OCI-LY3 (cell line): ENCODE results near the gene ANKRD44.

Experiments
- H2AFZ ChIP-seq: fragments of 200-600, 300-600 bp; shearing (Covaris generic); 2 replicates; pipeline ENCODE4 v1.6.0; 2014; ENCODE audit warnings: antibody characterized with exemption, low read depth, low read length
- H3K27ac ChIP-seq: fragments of 200-600, 300-600 bp; sonication (generic); 2 replicates; pipeline ENCODE4 v1.5.1; 2014; ENCODE audit warnings: mild to moderate bottlenecking, low read length, moderate library complexity, mixed read lengths
- H3K27me3 ChIP-seq: fragments of 200-600, 300-600 bp; sonication (generic); 2 replicates; pipeline ENCODE4 v1.6.1; 2014; ENCODE audit warnings: low read depth, low read length, mixed read lengths
- H3K36me3 ChIP-seq: fragments of 200-600, 300-600 bp; sonication (generic); replicated peaks from 2 replicates; pipeline ENCODE3; 2014; ENCODE audit warnings: low read depth, low read length, mixed read lengths
- H3K4me1 ChIP-seq: fragments of 300-600, 200-600 bp; sonication (generic); 2 replicates; pipeline ENCODE4 v1.6.1; 2014; ENCODE audit warnings: low read length, mixed read lengths
- H3K4me2 ChIP-seq: fragments of 200-600, 300-600 bp; sonication (generic); 2 replicates; pipeline ENCODE4 v1.6.1; 2014; ENCODE audit warnings: low read length, mixed read lengths
- H3K4me3 ChIP-seq: fragments of 300-600, 200-600 bp; sonication (generic); 2 replicates; pipeline ENCODE4 v1.5.1; 2014; ENCODE audit warnings: antibody characterized with exemption, mild to moderate bottlenecking, low read length, moderate library complexity
- H3K79me2 ChIP-seq: fragments of 300-600, 200-600 bp; shearing (Covaris generic); 2 replicates; pipeline ENCODE4 v1.6.1; 2014; ENCODE audit warnings: mild to moderate bottlenecking, low read length, mixed read lengths
- H3K9ac ChIP-seq: fragments of 300-600, 200-600 bp; shearing (Covaris generic); 2 replicates; pipeline ENCODE4 v1.6.0; 2014; ENCODE audit warnings: mild to moderate bottlenecking, low read length, moderate library complexity
- H3K9me3 ChIP-seq: fragments of 200-600, 300-600 bp; shearing (Covaris generic); 2 replicates; pipeline ENCODE4 v1.6.1; 2014; ENCODE audit warnings: low read length, mixed read lengths; ENCODE audit not compliant: insufficient read depth
- H4K20me1 ChIP-seq: fragments of 200-600, 300-600 bp; sonication (generic); 2 replicates; pipeline ENCODE4 v1.6.1; 2016; ENCODE audit warnings: low read length, mixed read lengths; ENCODE audit not compliant: insufficient read depth
- CTCF ChIP-seq: fragments of 200-600, 300-600 bp; sonication (generic); IDR thresholded peaks from 2 replicates; pipeline ENCODE4 v1.5.1; 2014; ENCODE audit warnings: antibody characterized with exemption, low read length, low read depth
- EZH2phosphoT487 ChIP-seq: fragments of 200-600 bp; shearing (Covaris generic); IDR thresholded peaks from 2 replicates; pipeline ENCODE4 v1.6.1; 2018; ENCODE audit warnings: antibody characterized with exemption, mixed run types, low read depth

Gene ANKRD44

GRCh38 chr2:197171582-197171981 lies 139.0 kb downstream of the ANKRD44 start:
- Histone ChIP-seq H3K9ac (no peak overlapping the region), H4K20me1 (no peaks in the 10 kb centered on the region), H3K27me3 (no peaks in the 10 kb centered on the region), H3K4me2 (no peak overlapping the region), H3K79me2 (no peaks in the 10 kb centered on the region), H3K4me1 (peaks cover 14% of the 10 kb centered on the region), H3K27ac (no peak overlapping the region), H3K36me3 (no peaks in the 10 kb centered on the region), H3K4me3 (no peak overlapping the region), H3K9me3 (no peaks in the 10 kb centered on the region), H2AFZ (no peak overlapping the region)
- TF ChIP-seq CTCF (no peak), EZH2phosphoT487 (no peak)

GRCh38 chr2:197170208-197170607 lies 140.4 kb downstream of the ANKRD44 start:
- H3K36me3 ChIP-seq: no peaks in the 10 kb centered on the region
- no peaks in the 10 kb centered on the region for H3K9me3 ChIP-seq
- no peak overlapping the region for H3K4me3 ChIP-seq
- H3K4me1 ChIP-seq: peaks cover 14% of the 10 kb centered on the region
- no peak for TF ChIP-seq EZH2phosphoT487
- TF ChIP-seq CTCF: no peak
- no peaks in the 10 kb centered on the region for H4K20me1 ChIP-seq
- no peaks in the 10 kb centered on the region for H3K79me2 ChIP-seq
- no peaks in the 10 kb centered on the region for H3K27me3 ChIP-seq
- no peak overlapping the region for H3K27ac ChIP-seq
- no peak overlapping the region for H3K4me2 ChIP-seq
- no peak overlapping the region for H2AFZ ChIP-seq
- H3K9ac ChIP-seq: no peak overlapping the region

- H3K9ac ChIP-seq: no peak overlapping the region
- no peaks in the 10 kb centered on the region for H3K36me3 ChIP-seq
- H3K79me2 ChIP-seq: no peaks in the 10 kb centered on the region
- no peak overlapping the region for H3K4me3 ChIP-seq
- no peak overlapping the region for H2AFZ ChIP-seq
- H3K27ac ChIP-seq: no peak overlapping the region
- H3K27me3 ChIP-seq: no peaks in the 10 kb centered on the region
- H3K9me3 ChIP-seq: no peaks in the 10 kb centered on the region
- no peaks in the 10 kb centered on the region for H4K20me1 ChIP-seq
- H3K4me2 ChIP-seq: no peak overlapping the region
- peaks cover 14% of the 10 kb centered on the region for H3K4me1 ChIP-seq
- TF ChIP-seq CTCF: peak; percentile 95
- TF ChIP-seq EZH2phosphoT487: no peak
Observed at GRCh38 chr2:197168705-197169104, 141.9 kb downstream of the ANKRD44 start.

- Histone ChIP-seq H3K4me2 (no peak overlapping the region), H3K4me3 (no peak overlapping the region), H4K20me1 (no peaks in the 10 kb centered on the region), H3K27ac (no peak overlapping the region), H2AFZ (no peak overlapping the region), H3K9ac (no peak overlapping the region), H3K36me3 (no peaks in the 10 kb centered on the region), H3K4me1 (peaks cover 8% of the 10 kb centered on the region), H3K27me3 (no peaks in the 10 kb centered on the region), H3K9me3 (no peaks in the 10 kb centered on the region), H3K79me2 (no peaks in the 10 kb centered on the region)
- no peak for TF ChIP-seq CTCF
- TF ChIP-seq EZH2phosphoT487: no peak
Observed at GRCh38 chr2:197167608-197168314, 142.8 kb downstream of the ANKRD44 start.
